CMK (cell line): ENCODE measurements around the gene ITFG2.

Experiments used
- DNase-seq: peaks from one replicate; pipeline ENCODE4 v3.0.0-alpha.2; 2010; ENCODE audit warnings: low read depth

ITFG2 gene

GRCh38 chr12:2795291-2796186 is 16.9 kb upstream of the ITFG2 start:
- DNase-seq = no peak

- DNase-seq = no peak
Observed at GRCh38 chr12:2796187-2796666, 16.2 kb upstream of the ITFG2 start.

GRCh38 chr12:2797721-2798418 is 14.6 kb upstream of the ITFG2 start:
- no peak for DNase-seq

GRCh38 chr12:2800046-2800570 is 12.4 kb upstream of the ITFG2 start:
- DNase-seq = no peak

- no peak for DNase-seq
Observed at GRCh38 chr12:2801044-2801783, 11.3 kb upstream of the ITFG2 start.

GRCh38 chr12:2803635-2804392 is 8.7 kb upstream of the ITFG2 start:
- no peak for DNase-seq

GRCh38 chr12:2804393-2805142 is 7.9 kb upstream of the ITFG2 start:
- DNase-seq = no peak

GRCh38 chr12:2805143-2805520 is 7.3 kb upstream of the ITFG2 start:
- no peak for DNase-seq

- DNase-seq = no peak
Observed at GRCh38 chr12:2806700-2807099, 5.8 kb upstream of the ITFG2 start.

GRCh38 chr12:2811801-2812200 is 667 bp upstream of the ITFG2 start:
- DNase-seq = no peak

GRCh38 chr12:2813214-2814185 is 1.0 kb downstream of the ITFG2 start:
- peak; percentile 40 for DNase-seq

GRCh38 chr12:2819810-2820209 is 7.3 kb downstream of the ITFG2 start:
- DNase-seq = no peak

- DNase-seq = no peak
Observed at GRCh38 chr12:2820432-2820831, 8.0 kb downstream of the ITFG2 start.

- no peak for DNase-seq
Observed at GRCh38 chr12:2823483-2823882, 11.0 kb downstream of the ITFG2 start.

- no peak for DNase-seq
Observed at GRCh38 chr12:2824541-2824940, 12.1 kb downstream of the ITFG2 start.

- DNase-seq = no peak
Observed at GRCh38 chr12:2825132-2825531, 12.7 kb downstream of the ITFG2 start.

GRCh38 chr12:2826036-2826435 is 13.6 kb downstream of the ITFG2 start:
- no peak for DNase-seq

GRCh38 chr12:2826721-2827515 is 14.4 kb downstream of the ITFG2 start:
- no peak for DNase-seq

- no peak for DNase-seq
Observed at GRCh38 chr12:2829275-2829674, 16.8 kb downstream of the ITFG2 start.
